ENCODE results near the gene OSBPL6. TPM values are rescaled to one million over a fixed set of nuclear protein-coding genes. Genes with fewer than 3 reads are reported as not detected.

Gene OSBPL6
- total RNA-seq, 1 experiment from 2014 or later = 43.1 TPM

DNA sequence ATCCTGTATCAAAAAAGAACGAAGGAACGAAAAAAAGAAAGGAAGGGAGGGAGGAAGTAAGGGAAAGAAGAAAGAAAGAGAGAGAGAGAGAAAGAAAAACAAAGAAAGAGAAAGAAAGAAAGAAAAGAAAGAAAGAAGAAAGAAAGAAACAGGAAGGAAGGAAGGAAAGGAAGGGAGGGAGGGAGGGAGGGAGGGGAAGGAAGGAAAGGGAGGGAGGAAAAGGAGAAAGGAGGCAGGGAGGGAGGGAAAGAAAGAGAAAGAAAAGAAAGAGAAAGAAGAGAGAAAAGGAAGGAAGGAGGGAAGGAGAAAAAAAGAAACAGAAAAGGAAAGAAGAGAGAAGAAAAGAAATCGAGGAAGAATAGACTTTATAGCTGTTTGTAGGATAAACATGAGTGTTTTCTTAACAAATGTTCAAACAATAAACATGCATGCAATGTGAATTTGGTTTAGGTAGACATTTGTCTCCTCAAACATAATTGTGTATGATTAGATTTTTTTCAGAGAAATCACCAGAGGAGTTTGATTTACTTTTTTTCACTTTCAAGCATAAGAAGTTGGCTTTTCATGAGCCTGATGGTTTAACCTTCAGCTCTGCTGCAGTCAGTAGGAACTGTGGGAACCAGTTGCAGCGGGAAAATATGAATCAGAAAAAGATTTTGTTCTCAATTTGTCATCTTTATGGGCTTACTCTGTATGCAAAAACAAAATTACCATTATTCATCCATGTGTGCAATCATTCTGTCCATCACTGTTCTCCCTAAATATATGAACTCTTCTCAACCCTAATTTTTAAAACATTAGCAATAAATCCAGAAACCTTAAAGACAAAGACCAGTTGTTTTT lies 185.1 kb downstream of the OSBPL6 start:
- Mint-ChIP-seq H3K27me3 (ENCODE audit: insufficient read depth, unreplicated experiment) (no peaks in the 10 kb centered on the region), H3K36me3 (ENCODE audit: insufficient read depth, unreplicated experiment) (peaks cover 63% of the 10 kb centered on the region), H3K4me3 (ENCODE audit: unreplicated experiment) (no peak overlapping the region), H3K27ac (ENCODE audit: low read depth, unreplicated experiment) (no peak overlapping the region), H3K4me1 (ENCODE audit: insufficient read depth, unreplicated experiment) (no peaks in the 10 kb centered on the region), H3K9me3 (ENCODE audit: unreplicated experiment) (no peaks in the 10 kb centered on the region)
- POLR2A ChIA-PET = no interaction called here
- no peak for DNase-seq (ENCODE audit: unreplicated experiment)
- TF ChIP-seq, protein P1, sequence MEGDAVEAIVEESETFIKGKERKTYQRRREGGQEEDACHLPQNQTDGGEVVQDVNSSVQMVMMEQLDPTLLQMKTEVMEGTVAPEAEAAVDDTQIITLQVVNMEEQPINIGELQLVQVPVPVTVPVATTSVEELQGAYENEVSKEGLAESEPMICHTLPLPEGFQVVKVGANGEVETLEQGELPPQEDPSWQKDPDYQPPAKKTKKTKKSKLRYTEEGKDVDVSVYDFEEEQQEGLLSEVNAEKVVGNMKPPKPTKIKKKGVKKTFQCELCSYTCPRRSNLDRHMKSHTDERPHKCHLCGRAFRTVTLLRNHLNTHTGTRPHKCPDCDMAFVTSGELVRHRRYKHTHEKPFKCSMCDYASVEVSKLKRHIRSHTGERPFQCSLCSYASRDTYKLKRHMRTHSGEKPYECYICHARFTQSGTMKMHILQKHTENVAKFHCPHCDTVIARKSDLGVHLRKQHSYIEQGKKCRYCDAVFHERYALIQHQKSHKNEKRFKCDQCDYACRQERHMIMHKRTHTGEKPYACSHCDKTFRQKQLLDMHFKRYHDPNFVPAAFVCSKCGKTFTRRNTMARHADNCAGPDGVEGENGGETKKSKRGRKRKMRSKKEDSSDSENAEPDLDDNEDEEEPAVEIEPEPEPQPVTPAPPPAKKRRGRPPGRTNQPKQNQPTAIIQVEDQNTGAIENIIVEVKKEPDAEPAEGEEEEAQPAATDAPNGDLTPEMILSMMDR (IDR thresholded peaks at IDR 0.05; ENCODE audit: unreplicated experiment) = no peak
- intact Hi-C loops (cut with micrococcal nuclease) = no loop called here
- CTCF ChIA-PET = interaction anchor here (0.6 kb wide), 2 partner anchors 184 to 1365 kb away, joined by 4 to 5 read pairs; no protein-coding TSS in a partner anchor
- BruUV-seq (replicated peaks) = no TSS peak

DNA sequence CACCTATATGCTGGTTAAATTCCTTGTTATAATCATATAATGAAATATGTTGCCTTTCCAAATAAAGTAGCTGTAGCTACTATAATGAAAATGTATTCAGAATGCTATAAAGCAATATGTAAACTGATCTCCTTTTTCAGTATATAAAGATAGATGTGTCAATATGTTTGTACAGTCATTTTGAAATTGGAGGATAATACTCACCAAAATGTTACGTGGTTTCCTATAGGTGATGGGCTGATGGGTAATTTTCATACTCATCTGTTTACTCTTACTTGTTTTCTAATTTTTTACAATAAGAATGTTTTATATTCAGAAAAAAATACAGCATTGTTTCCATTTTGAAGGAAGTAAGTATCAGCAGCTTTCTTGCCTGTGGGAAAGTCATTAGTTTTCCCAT lies 186.5 kb downstream of the OSBPL6 start:
- DNase-seq (ENCODE audit: unreplicated experiment) = no peak
- H3K27me3 Mint-ChIP-seq (ENCODE audit: insufficient read depth, unreplicated experiment) = no peaks in the 10 kb centered on the region
- peaks cover 62% of the 10 kb centered on the region for H3K36me3 Mint-ChIP-seq (ENCODE audit: insufficient read depth, unreplicated experiment)
- CTCF ChIA-PET = interaction anchor here (0.9 to 1.0 kb wide), 2 partner anchors 14 to 248 kb away, joined by 3 to 4 read pairs; no protein-coding TSS in a partner anchor
- H3K4me1 Mint-ChIP-seq (ENCODE audit: insufficient read depth, unreplicated experiment) = no peaks in the 10 kb centered on the region
- H3K9me3 Mint-ChIP-seq (ENCODE audit: unreplicated experiment) = no peaks in the 10 kb centered on the region
- TF ChIP-seq, protein P1 (IDR thresholded peaks at IDR 0.05; ENCODE audit: unreplicated experiment) = no peak
- no TSS peak for BruUV-seq (replicated peaks)
- POLR2A ChIA-PET = interaction anchor here (1.1 kb wide), 1 partner anchor 16 kb away, joined by 3 read pairs; no protein-coding TSS in a partner anchor
- no peak overlapping the region for H3K27ac Mint-ChIP-seq (ENCODE audit: low read depth, unreplicated experiment)
- intact Hi-C loops (cut with micrococcal nuclease) = no loop called here
- no peak overlapping the region for H3K4me3 Mint-ChIP-seq (ENCODE audit: unreplicated experiment)

DNA sequence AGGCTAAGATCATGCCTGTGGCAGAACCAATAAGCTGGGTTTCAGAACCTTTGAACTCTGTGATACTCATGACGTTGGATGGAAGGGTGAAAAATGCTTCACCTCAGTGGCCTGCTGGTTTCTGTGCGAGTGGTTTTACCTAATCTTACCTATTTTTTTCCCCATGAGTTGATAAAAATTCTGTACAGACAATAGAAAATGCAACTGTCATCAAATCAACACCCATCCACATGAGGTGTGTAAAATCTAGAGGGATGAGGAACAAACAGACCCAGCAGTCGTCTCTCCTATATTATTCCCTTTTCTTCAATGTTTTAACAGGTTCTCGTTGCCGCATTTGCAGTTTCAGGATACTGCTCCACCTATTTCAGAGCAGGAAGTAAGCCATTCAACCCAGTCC lies 189.4 kb downstream of the OSBPL6 start:
- Mint-ChIP-seq H3K27ac (ENCODE audit: low read depth, unreplicated experiment) (no peak overlapping the region), H3K27me3 (ENCODE audit: insufficient read depth, unreplicated experiment) (no peaks in the 10 kb centered on the region), H3K9me3 (ENCODE audit: unreplicated experiment) (no peaks in the 10 kb centered on the region), H3K4me3 (ENCODE audit: unreplicated experiment) (no peak overlapping the region), H3K4me1 (ENCODE audit: insufficient read depth, unreplicated experiment) (no peaks in the 10 kb centered on the region), H3K36me3 (ENCODE audit: insufficient read depth, unreplicated experiment) (peaks cover 56% of the 10 kb centered on the region)
- no peak for DNase-seq (ENCODE audit: unreplicated experiment)
- intact Hi-C loops (cut with micrococcal nuclease) = no loop called here
- BruUV-seq (replicated peaks) = no TSS peak
- ChIA-PET POLR2A (no interaction called here), CTCF (no interaction called here)
- TF ChIP-seq, protein P1 (IDR thresholded peaks at IDR 0.05; ENCODE audit: unreplicated experiment) = no peak

DNA sequence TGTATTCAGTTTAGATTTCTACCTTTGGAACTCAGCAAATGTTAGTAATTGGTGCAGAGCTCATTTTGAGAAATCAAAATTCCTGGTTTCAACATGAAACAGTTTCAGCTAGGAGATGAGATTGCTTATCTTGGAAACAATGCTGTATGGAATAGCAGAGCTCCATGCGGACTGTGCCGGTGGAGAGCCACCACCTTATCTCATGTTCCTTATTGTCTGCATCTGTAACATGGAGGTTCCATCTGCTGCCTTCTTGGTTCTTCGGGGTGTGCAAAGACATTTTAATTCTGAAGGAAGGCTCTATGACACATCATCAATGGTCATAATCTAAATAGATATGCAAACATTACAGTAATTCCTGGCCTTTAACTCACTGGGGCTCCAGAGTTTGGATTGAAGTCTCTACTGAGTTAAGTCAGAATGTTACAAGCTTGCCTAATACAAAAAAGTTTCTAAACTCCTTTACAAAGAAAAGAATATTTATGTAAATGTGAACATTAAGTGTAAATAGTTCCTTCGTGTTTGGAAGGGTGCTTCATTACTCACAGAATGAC lies 191.4 kb downstream of the OSBPL6 start:
- Mint-ChIP-seq H3K27ac (ENCODE audit: low read depth, unreplicated experiment) (no peak overlapping the region), H3K9me3 (ENCODE audit: unreplicated experiment) (no peaks in the 10 kb centered on the region), H3K4me3 (ENCODE audit: unreplicated experiment) (no peak overlapping the region), H3K27me3 (ENCODE audit: insufficient read depth, unreplicated experiment) (no peaks in the 10 kb centered on the region), H3K4me1 (ENCODE audit: insufficient read depth, unreplicated experiment) (no peaks in the 10 kb centered on the region), H3K36me3 (ENCODE audit: insufficient read depth, unreplicated experiment) (peaks cover 61% of the 10 kb centered on the region)
- no TSS peak for BruUV-seq (replicated peaks)
- DNase-seq (ENCODE audit: unreplicated experiment) = no peak
- CTCF ChIA-PET = interaction anchor here (1.6 kb wide), 1 partner anchor 11 kb away, joined by 5 read pairs; no protein-coding TSS in a partner anchor
- POLR2A ChIA-PET = interaction anchor here (0.7 kb wide), 1 partner anchor 29 kb away, joined by 3 read pairs; no protein-coding TSS in a partner anchor
- intact Hi-C loops (cut with micrococcal nuclease) = no loop called here
- TF ChIP-seq, protein P1 (IDR thresholded peaks at IDR 0.05; ENCODE audit: unreplicated experiment) = no peak

Data from MCF 10A (cell line).